SK-N-SH (cell line): ENCODE data around the gene LTBR. TPM values are rescaled to one million over a fixed set of nuclear protein-coding genes. Genes with fewer than 3 reads are reported as not detected.

Experiments
- CTCF ChIA-PET: fragments of 300-600, 350-600 bp; formaldehyde crosslinking; extraction: SDS; loops from one replicate; lab custom pipeline; 2021; lab: Yijun Ruan, JAX
- POLR2A ChIA-PET: fragments of 350-600 bp; sonication (Branson Sonifier 250); formaldehyde crosslinking; extraction: SDS; loops from one replicate; lab custom pipeline; 2020; ENCODE audit warnings: antibody characterized with exemption, inconsistent platforms; lab: Yijun Ruan, JAX
- DNase-seq: peaks from one replicate; pipeline ENCODE4 v3.0.0; 2012
- H2AFZ ChIP-seq: fragments of 200-600 bp; sonication (generic); 2 replicates; pipeline ENCODE4 v1.8.1; 2016; ENCODE audit warnings: antibody characterized with exemption, mild to moderate bottlenecking, low read depth
- H3F3A ChIP-seq: fragments of 200-600 bp; sonication (generic); replicated peaks from 2 replicates; pipeline ENCODE3; 2016; ENCODE audit warnings: antibody characterized with exemption, mild to moderate bottlenecking; ENCODE audit not compliant: insufficient read depth
- H3K27ac ChIP-seq, 2 experiments: fragments of 200-500 bp in 1 of 2; fragments of 200-600 bp in 1 of 2; sonication (Bioruptor generic) in 1 of 2; sonication (generic), shearing (Covaris generic) in 1 of 2; 2 replicates each; pipeline versions ENCODE4 v1.5.1 to v1.6.1; 2014 to 2016; ENCODE audit warnings: low read depth in 2 of 2, inconsistent platforms in 1 of 2, low read length in 1 of 2, mild to moderate bottlenecking in 1 of 2, mixed read lengths in 1 of 2
- H3K27me3 ChIP-seq: fragments of 200-600 bp; sonication (generic), shearing (Covaris generic); 2 replicates; pipeline ENCODE4 v1.6.1; 2016; ENCODE audit warnings: mixed run types; ENCODE audit not compliant: insufficient read depth
- H3K36me3 ChIP-seq, 2 experiments: fragments of 200-500 bp in 1 of 2; fragments of 200-600 bp in 1 of 2; sonication (Bioruptor generic) in 1 of 2; sonication (generic) in 1 of 2; replicated peaks in 1 of 2; 2 replicates each; pipeline versions ENCODE3 to v1.5.1; 2014 to 2016; ENCODE audit warnings: low read length in 1 of 2, mild to moderate bottlenecking in 1 of 2; ENCODE audit not compliant: insufficient read depth in 2 of 2, control insufficient read depth in 1 of 2
- H3K4me1 ChIP-seq, 2 experiments: fragments of 200-500 bp in 1 of 2; fragments of 200-600 bp in 1 of 2; sonication (Bioruptor generic) in 1 of 2; sonication (generic), shearing (Covaris generic) in 1 of 2; 2 replicates each; pipeline versions ENCODE4 v1.5.1 to v1.6.1; 2014 to 2016; ENCODE audit warnings: low read depth in 1 of 2, low read length in 1 of 2, mixed run types in 1 of 2; ENCODE audit not compliant: insufficient read depth in 2 of 2, control insufficient read depth in 1 of 2
- H3K4me2 ChIP-seq: fragments of 200-600 bp; sonication (generic), shearing (Covaris generic); 2 replicates; pipeline ENCODE4 v1.6.1; 2017; ENCODE audit warnings: mixed run types
- H3K4me3 ChIP-seq, 2 experiments: fragments of 200-500 bp in 1 of 2; fragments of 200-600 bp in 1 of 2; sonication (Bioruptor generic) in 1 of 2; sonication (generic), shearing (Covaris generic) in 1 of 2; 2 replicates each; pipeline versions ENCODE4 v1.5.1 to v1.8.1; 2014 to 2016; ENCODE audit warnings: low read depth in 2 of 2, inconsistent platforms in 1 of 2, low read length in 1 of 2, mild to moderate bottlenecking in 1 of 2, mixed read lengths in 1 of 2, moderate library complexity in 1 of 2
- H3K79me2 ChIP-seq: fragments of 200-600 bp; sonication (generic); 2 replicates; pipeline ENCODE4 v1.8.1; 2017; ENCODE audit warnings: mild to moderate bottlenecking; ENCODE audit not compliant: insufficient read depth
- H3K9ac ChIP-seq: fragments of 200-600 bp; sonication (generic); 2 replicates; pipeline ENCODE4 v1.6.1; 2017; ENCODE audit warnings: mixed run types
- H3K9me2 ChIP-seq: fragments of 200-600 bp; sonication (generic); 2 replicates; pipeline ENCODE4 v1.6.1; 2017; ENCODE audit warnings: mixed run types
- H3K9me3 ChIP-seq: fragments of 200-600 bp; sonication (generic); 2 replicates; pipeline ENCODE4 v1.6.1; 2017; ENCODE audit warnings: mixed run types, mild to moderate bottlenecking, moderate library complexity
- H4K20me1 ChIP-seq: fragments of 200-600 bp; sonication (generic); 2 replicates; pipeline ENCODE4 v1.6.1; 2017; ENCODE audit warnings: mild to moderate bottlenecking, mixed run types; ENCODE audit not compliant: insufficient read depth
- CTCF ChIP-seq: fragments of 200-600 bp; sonication (generic); IDR thresholded peaks from 2 replicates; pipeline ENCODE4 v1.6.1; 2017; ENCODE audit warnings: antibody characterized with exemption, mild to moderate bottlenecking, moderate library complexity
- ELF1 ChIP-seq: IDR thresholded peaks from 2 replicates; pipeline ENCODE4 v1.4.0; 2012
- FOSL2 ChIP-seq: IDR thresholded peaks from 2 replicates; pipeline ENCODE4 v1.4.0; 2012; ENCODE audit warnings: low read depth, mild to moderate bottlenecking, moderate library complexity, borderline replicate concordance
- FOXM1 ChIP-seq: IDR thresholded peaks from 2 replicates; pipeline ENCODE4 v1.4.0; 2012; ENCODE audit warnings: low read depth, mild to moderate bottlenecking
- GABPA ChIP-seq: IDR thresholded peaks from 2 replicates; pipeline ENCODE4 v1.4.0; 2012; ENCODE audit warnings: low read depth, mild to moderate bottlenecking
- IRF3 ChIP-seq: fragments of 150-350 bp; IDR thresholded peaks from 2 replicates; pipeline ENCODE4 v1.6.1; 2016; ENCODE audit warnings: mild to moderate bottlenecking, low read depth, low read length
- MAX ChIP-seq: IDR thresholded peaks from 2 replicates; pipeline ENCODE4 v1.4.0; 2012; ENCODE audit warnings: low read depth
- MEF2A ChIP-seq: IDR thresholded peaks from 2 replicates; pipeline ENCODE4 v1.4.0; 2012; ENCODE audit warnings: low read depth, borderline replicate concordance
- MXI1 ChIP-seq: IDR thresholded peaks from 2 replicates; pipeline ENCODE4 v1.6.1; 2012; ENCODE audit warnings: mild to moderate bottlenecking, low read depth, low read length, improper control_type of control experiment
- PBX3 ChIP-seq: IDR thresholded peaks from 2 replicates; pipeline ENCODE4; 2012
- POLR2AphosphoS5 ChIP-seq: IDR thresholded peaks from 2 replicates; pipeline ENCODE4 v1.6.1; 2012; ENCODE audit warnings: low read depth, low read length
- RCOR1 ChIP-seq: fragments of 150-350 bp; IDR thresholded peaks from 2 replicates; pipeline ENCODE4 v1.6.1; 2017; ENCODE audit warnings: antibody characterized with exemption, low read length
- REST ChIP-seq: IDR thresholded peaks from 2 replicates; pipeline ENCODE4 v1.6.1; 2012; ENCODE audit warnings: mild to moderate bottlenecking, low read depth, low read length, moderate library complexity
- RFX5 ChIP-seq: IDR thresholded peaks from 2 replicates; pipeline ENCODE4 v1.6.1; 2012; ENCODE audit warnings: mild to moderate bottlenecking, improper control_type of control experiment, low read length
- RXRA ChIP-seq: IDR thresholded peaks from 2 replicates; pipeline ENCODE4 v1.4.0; 2012; ENCODE audit warnings: low read depth, mild to moderate bottlenecking, borderline replicate concordance
- SMC3 ChIP-seq: IDR thresholded peaks from 2 replicates; pipeline ENCODE4 v1.6.1; 2012; ENCODE audit warnings: low read depth, low read length, improper control_type of control experiment
- TAF1 ChIP-seq: IDR thresholded peaks from 2 replicates; pipeline ENCODE4 v1.6.1; 2012; ENCODE audit warnings: low read depth, mild to moderate bottlenecking, low read length, moderate library complexity, borderline replicate concordance
- TCF12 ChIP-seq: IDR thresholded peaks from 2 replicates; pipeline ENCODE4 v1.4.0; 2012
- TEAD4 ChIP-seq: IDR thresholded peaks from 2 replicates; pipeline ENCODE4 v1.4.0; 2012; ENCODE audit warnings: mild to moderate bottlenecking, borderline replicate concordance; ENCODE audit not compliant: insufficient read depth
- USF2 ChIP-seq: fragments of 150-350 bp; IDR thresholded peaks from 2 replicates; pipeline ENCODE4 v1.6.1; 2017; ENCODE audit warnings: antibody characterized with exemption, low read length, low read depth, borderline replicate concordance
- YY1 ChIP-seq: IDR thresholded peaks from 2 replicates; pipeline ENCODE4 v1.4.0; 2012; ENCODE audit warnings: low read depth, mild to moderate bottlenecking
- ZBTB33 ChIP-seq: IDR thresholded peaks from 2 replicates; pipeline ENCODE4 v1.4.0; 2012; ENCODE audit warnings: low read depth, borderline replicate concordance
- WGBS: methylation state at CpG from one replicate; pipeline ENCODE4 v1.1.6; 2017; ENCODE audit warnings: low lambda C conversion rate; 5-methylcytosine and 5-hydroxymethylcytosine counted together
- polyA plus RNA-seq, 3 experiments: library from polyadenylated mRNA; depleted of rRNA; stranded (reverse); fragments of >200 nt; gene quantifications; 2 replicates each; pipeline ENCODE4 v1.2.3, GENCODE V29; 2012

The LTBR gene
- polyA plus RNA-seq, 1 of the 3 experiments (the other 2 are of a cell fraction): 0.12 TPM

- H3K9me3 ChIP-seq: no peaks in the 10 kb centered on the region
- peak overlapping the region; percentile 77 to 99 for H3K4me3 ChIP-seq
- H3K9me2 ChIP-seq: no peaks in the 10 kb centered on the region
- H4K20me1 ChIP-seq: peaks cover 7% of the 10 kb centered on the region; the same call in 1 of the 2 replicates
- H3K4me2 ChIP-seq: peak overlapping the region; percentile 88
- H2AFZ ChIP-seq: no peak overlapping the region
- H3K36me3 ChIP-seq: no peaks in the 10 kb centered on the region
- H3K27me3 ChIP-seq: no peaks in the 10 kb centered on the region
- peaks cover 44 to 49% of the 10 kb centered on the region in 2 experiments for H3K4me1 ChIP-seq
- H3K27ac ChIP-seq: peak overlapping the region; percentile 88 to 100
- H3F3A ChIP-seq: peaks cover 23% of the 10 kb centered on the region
- peaks cover 65% of the 10 kb centered on the region for H3K79me2 ChIP-seq
- ChIA-PET CTCF (interaction anchor here (0.9 to 1.6 kb wide), 4 partner anchors 16 to 125 kb away, joined by 3 to 5 read pairs (median 3); no protein-coding TSS in a partner anchor), POLR2A (interaction anchor here (0.6 kb wide), 1 partner anchor 10 kb away, joined by 3 read pairs; no protein-coding TSS in a partner anchor)
- H3K9ac ChIP-seq: peak overlapping the region; percentile 99
- no peak for DNase-seq
- 20% methylated on average over 9 of the region's 9 CpGs for WGBS
- no peak for TF ChIP-seq POLR2AphosphoS5
- TF ChIP-seq FOSL2: peak; percentile 16; the same call in 1 of the 2 replicates
- TF ChIP-seq FOXM1: no peak
- no peak for TF ChIP-seq MEF2A
- TF ChIP-seq RXRA: no peak
- TF ChIP-seq RCOR1: no peak
- TF ChIP-seq RFX5: no peak
- TF ChIP-seq GABPA: no peak
- TF ChIP-seq SMC3: no peak
- no peak for TF ChIP-seq USF2
- TF ChIP-seq TAF1: no peak
- TF ChIP-seq MAX: 0 out of 2 replicates have a peak, but pooled peaks have one; percentile 42
- no peak for TF ChIP-seq REST
- TF ChIP-seq TCF12: peak; percentile 76
- no peak for TF ChIP-seq YY1
- no peak for TF ChIP-seq ZBTB33
- TF ChIP-seq CTCF: no peak
- no peak for TF ChIP-seq TEAD4
- 0 out of 2 replicates have a peak, but pooled peaks have one; percentile 26 for TF ChIP-seq PBX3
- TF ChIP-seq ELF1: no peak
- no peak for TF ChIP-seq IRF3
- TF ChIP-seq MXI1: no peak
Observed at GRCh38 chr12:6340032-6340638, 43.8 kb upstream of the LTBR start.
